GM18505 (cell line): Measurements from ENCODE around the gene CHST4.
"Not testable (repeated sequence)": the region's sequence is repeated elsewhere in the genome, so short reads cannot be mapped to it uniquely, and the experiment has no call there.

Source experiments
- ATAC-seq: cut with Tn5 transposase; IDR thresholded peaks from one replicate; pipeline ENCODE4 v1.9.1; 2021; ENCODE audit not compliant: unreplicated experiment
- POLR2A ChIP-seq: IDR thresholded peaks from 4 replicates; pipeline ENCODE4 v1.6.1; 2011; ENCODE audit warnings: borderline replicate concordance; ENCODE audit not compliant: insufficient read depth, insufficient read length; ENCODE audit errors: extremely low read depth

Gene CHST4

GRCh38 chr16:71570144-71570543 is 43.9 kb downstream of the CHST4 start:
- TF ChIP-seq POLR2A: no peak
- ATAC-seq: no peak

- ATAC-seq: no peak
- no peak for TF ChIP-seq POLR2A
These were observed 46.4 kb downstream of the CHST4 start for GRCh38 chr16:71572497-71573116.

GRCh38 chr16:71573387-71574094 is 47.3 kb downstream of the CHST4 start:
- ATAC-seq: no peak
- no peak for TF ChIP-seq POLR2A

GRCh38 chr16:71574702-71575101 is 48.5 kb downstream of the CHST4 start:
- ATAC-seq: no peak

GRCh38 chr16:71576971-71577370 is 50.7 kb downstream of the CHST4 start, which contains the start of gene TAT:
TSS of gene TAT (minus strand) at chr16:71577092. CDS start at chr16:71576415, 677 bp downstream.
- no peak for ATAC-seq
- TF ChIP-seq POLR2A: no peak

More at GRCh38 chr16:71574702-71575101, 48.5 kb downstream of the CHST4 start:
- TF ChIP-seq POLR2A: no peak

GRCh38 chr16:71582553-71582848 is 56.3 kb downstream of the CHST4 start:
- ATAC-seq: not testable (repeated sequence)

GRCh38 chr16:71584543-71585317 is 58.5 kb downstream of the CHST4 start:
- no peak for ATAC-seq
- TF ChIP-seq POLR2A: no peak

GRCh38 chr16:71585318-71585703 is 59.1 kb downstream of the CHST4 start:
- no peak for ATAC-seq
- TF ChIP-seq POLR2A: no peak
